ENCODE data around the gene COL25A1.
"Not testable (repeated sequence)": the region's sequence is repeated elsewhere in the genome, so short reads cannot be mapped to it uniquely, and the experiment has no call there.

The COL25A1 gene

GRCh38 chr4:109044431-109044830, 258.0 kb downstream of the COL25A1 start:
- DNase-seq: no peak

GRCh38 chr4:109043286-109043685, 259.2 kb downstream of the COL25A1 start:
- no peak for DNase-seq

GRCh38 chr4:109041463-109042360, 260.7 kb downstream of the COL25A1 start:
- no peak for DNase-seq

- no peak for DNase-seq
Observed at GRCh38 chr4:109040441-109040840, 262.0 kb downstream of the COL25A1 start.

GRCh38 chr4:109037026-109037425, 265.4 kb downstream of the COL25A1 start:
- no peak for DNase-seq

GRCh38 chr4:109033993-109034392, 268.5 kb downstream of the COL25A1 start:
- DNase-seq: no peak

- DNase-seq: no peak
Observed at GRCh38 chr4:109032671-109033070, 269.8 kb downstream of the COL25A1 start.

- DNase-seq: no peak
Observed at GRCh38 chr4:109029987-109030386, 272.5 kb downstream of the COL25A1 start.

- no peak for DNase-seq
Observed at GRCh38 chr4:109027016-109027500, 275.4 kb downstream of the COL25A1 start.

GRCh38 chr4:109026588-109026987, 275.9 kb downstream of the COL25A1 start:
- no peak for DNase-seq

- DNase-seq: no peak
Observed at GRCh38 chr4:109025471-109026076, 276.9 kb downstream of the COL25A1 start.

GRCh38 chr4:109022961-109023360, 279.5 kb downstream of the COL25A1 start:
- no peak for DNase-seq

- not testable (repeated sequence) for DNase-seq
Observed at GRCh38 chr4:109021630-109022029, 280.8 kb downstream of the COL25A1 start.

GRCh38 chr4:109020861-109021260, 281.6 kb downstream of the COL25A1 start:
- DNase-seq: no peak

GRCh38 chr4:109016200-109016599, 286.3 kb downstream of the COL25A1 start:
- DNase-seq: no peak

- DNase-seq: no peak
Observed at GRCh38 chr4:109015413-109015810, 287.0 kb downstream of the COL25A1 start.

- no peak for DNase-seq
Observed at GRCh38 chr4:109014593-109015412, 287.7 kb downstream of the COL25A1 start.

- no peak for DNase-seq
Observed at GRCh38 chr4:109012286-109012880, 290.1 kb downstream of the COL25A1 start.

- DNase-seq: no peak
Observed at GRCh38 chr4:109011241-109012026, 291.0 kb downstream of the COL25A1 start.

- no peak for DNase-seq
Observed at GRCh38 chr4:109010521-109010920, 291.9 kb downstream of the COL25A1 start.

- no peak for DNase-seq
Observed at GRCh38 chr4:109009909-109010308, 292.5 kb downstream of the COL25A1 start.

- no peak for DNase-seq
Observed at GRCh38 chr4:109007976-109008375, 294.5 kb downstream of the COL25A1 start.
